Measurements from ENCODE around the gene NAGLU.

The NAGLU gene

DNA sequence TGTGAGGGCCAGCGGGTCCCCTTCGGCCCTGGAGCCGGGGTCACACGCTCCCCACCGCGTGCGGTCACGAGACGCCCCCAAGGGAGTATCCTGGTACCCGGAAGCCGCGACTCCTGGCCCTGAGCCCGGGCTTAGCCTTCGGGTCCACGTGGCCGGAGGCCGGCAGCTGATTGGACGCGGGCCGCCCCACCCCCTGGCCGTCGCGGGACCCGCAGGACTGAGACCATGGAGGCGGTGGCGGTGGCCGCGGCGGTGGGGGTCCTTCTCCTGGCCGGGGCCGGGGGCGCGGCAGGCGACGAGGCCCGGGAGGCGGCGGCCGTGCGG lies at the start of gene NAGLU:
NAGLU (plus strand) TSS at position 194 of the 324 bp plus-strand sequence; CDS start at position 226, 32 bp downstream.
- Mint-ChIP-seq H3K27ac (peak within 1 kb of the TSS; percentile 87), H3K36me3 (ENCODE audit: low read depth) (peaks cover 9% of the 10 kb centered on the region), H3K4me1 (ENCODE audit: low read depth) (peaks cover 28% of the 10 kb centered on the region), H3K4me3 (peak within 1 kb of the TSS; percentile 86), H3K9me3 (no peaks in the 10 kb centered on the region), H3K27me3 (ENCODE audit: low read depth) (peaks cover 6% of the 10 kb centered on the region)
- DNase-seq (ENCODE audit: low spot score), result peak; percentile 92

DNA sequence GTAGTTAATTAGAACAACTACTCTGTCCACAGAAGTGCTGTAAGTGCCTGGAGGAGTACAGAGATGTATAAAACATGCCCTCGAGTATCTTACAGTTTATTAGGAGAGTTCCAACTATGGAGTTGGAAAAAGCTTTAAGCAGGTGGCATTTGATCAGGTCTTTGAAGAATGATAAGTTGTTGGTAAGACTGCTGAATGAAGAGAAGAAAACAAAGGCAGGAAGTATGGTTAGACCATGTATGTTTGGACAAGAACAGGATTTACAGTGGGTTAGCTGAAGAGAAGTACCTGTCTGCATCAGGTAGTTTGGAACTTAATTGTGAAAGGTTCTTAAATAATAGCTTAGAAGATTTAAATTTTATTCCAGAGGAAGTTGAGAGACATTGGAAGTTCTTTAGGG lies 48.0 kb upstream of the NAGLU start:
- Mint-ChIP-seq H3K4me3 (no peak overlapping the region), H3K4me1 (ENCODE audit: low read depth) (peaks cover 23% of the 10 kb centered on the region), H3K27me3 (ENCODE audit: low read depth) (no peaks in the 10 kb centered on the region), H3K9me3 (no peaks in the 10 kb centered on the region), H3K36me3 (ENCODE audit: low read depth) (peaks cover 14% of the 10 kb centered on the region), H3K27ac (peak overlapping the region; percentile 4)
- no peak for DNase-seq (ENCODE audit: low spot score)

DNA sequence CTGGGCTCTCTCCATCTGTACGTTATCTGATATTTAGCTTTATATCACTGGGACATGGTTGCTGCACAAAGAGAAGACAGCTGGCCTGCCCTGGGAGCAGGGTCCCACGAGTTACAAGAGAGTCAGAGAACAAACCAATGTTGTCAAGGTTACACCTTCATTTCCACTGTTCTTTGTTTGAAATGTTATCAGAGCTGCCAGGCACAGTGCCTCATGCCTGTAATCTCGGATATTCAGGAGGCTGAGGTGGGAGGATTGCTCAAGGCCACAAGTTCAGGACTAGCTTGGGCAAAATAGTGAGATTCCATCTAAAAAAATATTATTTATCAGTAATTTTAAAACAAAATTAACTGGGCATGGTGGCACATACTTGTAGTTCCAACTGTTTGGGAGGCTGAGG lies 42.7 kb upstream of the NAGLU start:
- Mint-ChIP-seq H3K9me3 (no peaks in the 10 kb centered on the region), H3K27ac (no peak overlapping the region), H3K36me3 (ENCODE audit: low read depth) (peaks cover 11% of the 10 kb centered on the region), H3K27me3 (ENCODE audit: low read depth) (no peaks in the 10 kb centered on the region), H3K4me1 (ENCODE audit: low read depth) (no peaks in the 10 kb centered on the region), H3K4me3 (no peak overlapping the region)
- DNase-seq (ENCODE audit: low spot score), result no peak

DNA sequence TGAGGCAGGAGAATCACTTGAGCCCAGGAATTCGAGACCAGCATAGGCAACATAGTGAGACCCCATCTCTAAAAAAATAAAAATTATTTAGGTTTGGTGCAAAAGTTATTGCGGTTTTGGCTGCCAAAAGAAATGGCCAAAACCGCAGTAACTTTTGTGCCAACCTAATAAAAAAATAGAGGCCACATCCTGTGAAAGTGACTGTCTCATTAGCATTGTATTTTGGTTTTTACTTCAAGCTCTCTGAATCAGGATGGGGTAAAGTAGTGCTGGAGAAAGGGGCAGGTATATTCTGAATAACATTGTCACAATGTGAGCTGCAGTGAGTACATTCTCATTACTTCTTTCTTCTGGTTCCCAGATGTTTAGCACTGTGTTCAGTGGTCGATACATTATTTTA lies 41.4 kb upstream of the NAGLU start:
- Mint-ChIP-seq H3K4me1 (ENCODE audit: low read depth) (no peaks in the 10 kb centered on the region), H3K4me3 (no peak overlapping the region), H3K36me3 (ENCODE audit: low read depth) (peaks cover 5% of the 10 kb centered on the region), H3K27ac (no peak overlapping the region), H3K27me3 (ENCODE audit: low read depth) (no peaks in the 10 kb centered on the region), H3K9me3 (no peaks in the 10 kb centered on the region)
- no peak for DNase-seq (ENCODE audit: low spot score)

DNA sequence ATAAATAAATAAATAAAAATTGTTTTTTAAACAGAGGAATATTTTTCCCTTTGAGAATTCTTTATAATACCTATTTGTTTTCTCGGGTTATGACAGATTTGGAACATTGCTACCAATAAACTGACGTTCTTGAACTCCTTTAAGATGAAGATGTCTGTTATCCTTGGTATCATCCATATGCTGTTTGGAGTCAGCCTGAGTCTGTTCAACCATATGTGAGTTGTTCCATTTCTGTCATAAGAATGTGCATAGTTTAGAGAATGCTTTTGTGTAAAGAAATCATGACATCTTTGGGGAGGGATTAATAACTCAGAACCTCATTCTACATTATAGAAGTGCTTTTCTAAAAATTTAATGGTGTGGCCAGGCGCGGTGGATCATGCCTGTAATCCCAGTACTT lies 37.2 kb upstream of the NAGLU start:
- Mint-ChIP-seq H3K27ac (no peak overlapping the region), H3K36me3 (ENCODE audit: low read depth) (peaks cover 2% of the 10 kb centered on the region)
- DNase-seq (ENCODE audit: low spot score), result no peak

DNA sequence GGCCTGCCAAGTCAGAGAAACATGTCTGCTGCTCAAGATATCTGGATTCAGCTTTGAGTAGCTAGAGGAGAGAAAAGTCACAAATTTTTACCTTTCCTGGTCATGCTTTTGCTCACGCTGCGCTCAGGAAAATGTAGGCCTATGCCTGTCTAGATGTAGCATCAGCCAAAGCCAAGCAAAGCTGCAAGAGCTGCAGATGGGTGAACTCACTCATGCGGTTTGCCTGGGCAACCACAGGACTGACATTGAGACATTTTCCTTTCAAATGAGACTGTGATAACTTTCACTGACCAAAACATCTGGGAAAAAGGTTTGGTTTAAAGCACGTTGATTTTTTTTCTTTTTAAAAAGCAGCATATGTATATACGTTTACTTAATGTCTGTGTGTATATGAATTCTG lies 34.0 kb upstream of the NAGLU start:
- Mint-ChIP-seq H3K36me3 (ENCODE audit: low read depth) (no peaks in the 10 kb centered on the region), H3K4me1 (ENCODE audit: low read depth) (no peaks in the 10 kb centered on the region), H3K4me3 (no peak overlapping the region), H3K27me3 (ENCODE audit: low read depth) (no peaks in the 10 kb centered on the region), H3K9me3 (no peaks in the 10 kb centered on the region), H3K27ac (no peak overlapping the region)
- DNase-seq (ENCODE audit: low spot score), result no peak

More for the DNA sequence above, 37.2 kb upstream of the NAGLU start:
- no peak overlapping the region for H3K4me3 Mint-ChIP-seq
- no peaks in the 10 kb centered on the region for H3K27me3 Mint-ChIP-seq (ENCODE audit: low read depth)
- H3K9me3 Mint-ChIP-seq, result no peaks in the 10 kb centered on the region
- H3K4me1 Mint-ChIP-seq (ENCODE audit: low read depth), result no peaks in the 10 kb centered on the region

DNA sequence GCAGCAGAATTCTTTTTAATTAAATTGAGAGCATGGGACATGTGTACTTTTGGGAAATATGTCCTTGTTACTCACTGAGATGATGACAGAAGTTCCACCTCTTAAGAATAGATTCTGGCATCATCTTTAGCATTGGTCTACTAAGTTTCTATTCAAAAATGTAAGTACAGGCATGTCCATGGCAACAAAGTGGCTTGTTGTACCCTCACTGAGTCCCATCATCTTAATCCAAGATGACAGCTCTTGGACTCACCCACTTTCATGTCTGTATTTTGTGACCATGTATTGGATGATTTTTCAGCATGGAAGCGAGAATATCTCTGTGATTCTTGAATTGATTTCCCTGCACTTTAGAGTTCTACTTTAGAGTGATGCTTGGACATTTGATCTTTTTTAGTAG lies 33.1 kb upstream of the NAGLU start:
- Mint-ChIP-seq H3K27me3 (ENCODE audit: low read depth) (no peaks in the 10 kb centered on the region), H3K9me3 (no peaks in the 10 kb centered on the region), H3K27ac (no peak overlapping the region), H3K4me3 (no peak overlapping the region), H3K36me3 (ENCODE audit: low read depth) (no peaks in the 10 kb centered on the region), H3K4me1 (ENCODE audit: low read depth) (no peaks in the 10 kb centered on the region)
- DNase-seq (ENCODE audit: low spot score), result no peak

DNA sequence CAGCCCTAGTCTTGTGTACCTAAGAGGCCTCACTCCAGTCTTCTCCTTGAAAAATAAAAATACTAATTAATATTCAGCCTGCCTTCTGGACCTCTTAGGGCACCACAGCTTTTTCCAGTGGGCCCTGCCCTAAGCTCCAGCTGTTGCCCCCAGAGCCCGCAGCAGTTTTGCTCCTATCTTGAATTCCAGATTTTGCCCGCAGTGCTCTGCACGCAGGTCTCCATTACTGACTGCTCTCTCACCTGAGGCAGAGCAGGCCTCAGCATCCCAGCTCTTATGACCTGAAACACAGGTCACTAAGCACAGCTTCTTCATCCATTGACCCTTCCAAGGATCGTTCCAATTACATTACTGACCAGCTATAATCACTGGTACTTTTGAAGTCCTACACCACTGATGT lies 28.4 kb upstream of the NAGLU start:
- Mint-ChIP-seq H3K9me3 (no peaks in the 10 kb centered on the region), H3K27me3 (ENCODE audit: low read depth) (no peaks in the 10 kb centered on the region), H3K27ac (no peak overlapping the region), H3K4me3 (no peak overlapping the region), H3K4me1 (ENCODE audit: low read depth) (peaks cover 8% of the 10 kb centered on the region), H3K36me3 (ENCODE audit: low read depth) (no peaks in the 10 kb centered on the region)
- DNase-seq (ENCODE audit: low spot score), result no peak

DNA sequence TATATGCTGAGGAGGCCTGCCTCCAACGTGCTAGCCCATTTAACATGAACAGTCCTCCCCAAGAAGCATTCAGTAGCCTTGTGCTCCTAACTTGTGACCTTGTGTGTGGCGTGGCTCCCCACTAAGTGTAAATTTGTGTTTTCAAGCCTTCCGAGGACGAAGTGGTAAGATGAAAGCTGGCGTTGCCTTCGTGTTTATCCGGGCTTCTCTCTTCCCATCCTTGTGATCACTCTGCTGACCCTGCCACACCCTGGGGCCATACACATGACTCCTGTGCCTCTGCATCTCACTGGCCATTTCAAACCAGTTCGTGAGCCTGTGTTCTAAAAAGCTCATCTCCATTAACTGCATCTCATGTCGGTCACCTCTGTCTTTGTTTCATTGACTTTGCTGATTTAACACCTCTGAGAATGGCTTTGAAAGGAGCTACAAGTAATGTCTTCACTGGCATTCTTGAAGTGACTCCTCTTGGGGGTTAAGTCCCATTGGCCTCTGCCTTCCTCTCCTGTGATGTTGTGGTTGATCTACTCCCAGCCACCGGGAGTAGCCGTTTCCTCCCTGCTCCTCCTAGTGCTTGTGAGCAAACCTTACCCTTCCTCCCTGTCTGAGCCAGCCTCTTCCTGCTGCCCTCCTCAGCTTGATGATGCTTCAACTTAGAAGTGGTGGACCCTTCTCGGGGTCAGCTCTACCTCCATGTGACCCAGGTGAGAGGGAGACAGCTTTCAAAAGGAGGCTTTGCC lies 27.4 kb upstream of the NAGLU start:
- Mint-ChIP-seq H3K27ac (no peak overlapping the region), H3K9me3 (no peaks in the 10 kb centered on the region), H3K4me1 (ENCODE audit: low read depth) (peaks cover 8% of the 10 kb centered on the region)

DNA sequence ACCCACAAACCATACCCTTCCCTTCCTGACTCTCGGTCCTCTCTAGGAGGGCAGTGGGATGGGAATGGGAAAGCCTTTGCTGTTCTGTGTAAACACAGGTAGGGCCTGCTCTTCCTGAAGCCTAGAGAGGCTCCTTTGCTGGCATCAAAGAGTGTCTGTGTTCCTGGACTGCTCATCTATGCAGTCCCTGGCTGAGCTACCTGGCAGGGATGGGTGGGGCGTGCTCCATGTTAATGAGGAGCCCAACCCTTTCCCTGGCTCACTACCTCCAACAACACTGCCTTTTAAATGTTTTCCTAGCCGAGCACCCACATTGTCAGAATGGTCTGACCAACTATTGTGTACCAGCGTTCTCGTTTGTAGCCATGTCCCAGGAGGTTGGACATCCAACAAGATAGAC lies 26.6 kb upstream of the NAGLU start:
- Mint-ChIP-seq H3K36me3 (ENCODE audit: low read depth) (no peaks in the 10 kb centered on the region), H3K4me3 (no peak overlapping the region), H3K4me1 (ENCODE audit: low read depth) (peaks cover 8% of the 10 kb centered on the region), H3K27ac (no peak overlapping the region), H3K27me3 (ENCODE audit: low read depth) (no peaks in the 10 kb centered on the region), H3K9me3 (no peaks in the 10 kb centered on the region)
- DNase-seq (ENCODE audit: low spot score), result no peak

More for the DNA sequence above, 27.4 kb upstream of the NAGLU start:
- Mint-ChIP-seq H3K36me3 (ENCODE audit: low read depth) (no peaks in the 10 kb centered on the region), H3K27me3 (ENCODE audit: low read depth) (no peaks in the 10 kb centered on the region), H3K4me3 (no peak overlapping the region)
- DNase-seq (ENCODE audit: low spot score), result no peak

DNA sequence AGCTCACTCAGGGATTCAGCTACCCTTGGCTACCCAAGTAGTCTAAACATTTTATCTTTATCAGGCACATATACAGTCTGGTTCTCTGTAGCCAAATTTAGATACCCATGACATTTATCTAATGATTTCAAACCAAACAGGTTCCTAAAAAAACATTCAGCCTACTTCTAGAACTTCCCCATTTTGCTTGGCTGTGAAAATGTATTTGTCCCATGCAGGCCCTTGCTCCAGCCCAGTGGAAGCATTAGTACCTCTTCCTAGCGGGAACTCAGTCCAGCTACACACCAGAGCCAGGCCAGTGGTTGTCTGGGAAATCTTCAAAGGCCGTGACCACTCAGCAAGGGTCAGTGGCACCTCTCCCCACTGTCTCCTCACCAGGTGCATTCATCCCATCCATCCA lies 26.2 kb upstream of the NAGLU start:
- H3K27me3 Mint-ChIP-seq (ENCODE audit: low read depth), result no peaks in the 10 kb centered on the region
- no peak overlapping the region for H3K4me3 Mint-ChIP-seq
- H3K36me3 Mint-ChIP-seq (ENCODE audit: low read depth), result no peaks in the 10 kb centered on the region
- no peak overlapping the region for H3K27ac Mint-ChIP-seq
- no peaks in the 10 kb centered on the region for H3K9me3 Mint-ChIP-seq
- DNase-seq (ENCODE audit: low spot score), result no peak
- peaks cover 8% of the 10 kb centered on the region for H3K4me1 Mint-ChIP-seq (ENCODE audit: low read depth)

DNA sequence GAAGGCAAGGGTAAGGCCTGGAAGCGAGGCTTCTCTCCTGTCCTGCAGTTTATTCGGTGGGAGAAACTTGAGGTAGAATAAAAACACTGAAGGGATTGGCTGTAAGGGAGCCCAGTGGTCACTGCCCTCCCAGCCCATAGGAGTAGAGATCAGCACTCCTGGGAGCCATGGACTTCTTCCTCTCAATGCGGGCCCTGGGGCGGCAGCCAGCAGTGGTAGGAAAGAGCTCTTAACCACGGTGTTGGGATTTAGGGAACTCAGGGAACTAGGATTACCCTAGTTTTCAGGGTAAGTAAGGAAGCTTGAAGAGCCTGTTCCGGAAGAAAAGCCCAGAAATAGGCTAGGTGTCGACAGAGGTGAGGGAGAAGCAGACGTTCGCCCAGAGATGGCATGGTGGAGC lies 23.8 kb upstream of the NAGLU start:
- Mint-ChIP-seq H3K4me1 (ENCODE audit: low read depth) (peaks cover 8% of the 10 kb centered on the region), H3K9me3 (no peaks in the 10 kb centered on the region), H3K27ac (no peak overlapping the region), H3K27me3 (ENCODE audit: low read depth) (no peaks in the 10 kb centered on the region), H3K4me3 (no peak overlapping the region), H3K36me3 (ENCODE audit: low read depth) (no peaks in the 10 kb centered on the region)
- DNase-seq (ENCODE audit: low spot score), result no peak

DNA sequence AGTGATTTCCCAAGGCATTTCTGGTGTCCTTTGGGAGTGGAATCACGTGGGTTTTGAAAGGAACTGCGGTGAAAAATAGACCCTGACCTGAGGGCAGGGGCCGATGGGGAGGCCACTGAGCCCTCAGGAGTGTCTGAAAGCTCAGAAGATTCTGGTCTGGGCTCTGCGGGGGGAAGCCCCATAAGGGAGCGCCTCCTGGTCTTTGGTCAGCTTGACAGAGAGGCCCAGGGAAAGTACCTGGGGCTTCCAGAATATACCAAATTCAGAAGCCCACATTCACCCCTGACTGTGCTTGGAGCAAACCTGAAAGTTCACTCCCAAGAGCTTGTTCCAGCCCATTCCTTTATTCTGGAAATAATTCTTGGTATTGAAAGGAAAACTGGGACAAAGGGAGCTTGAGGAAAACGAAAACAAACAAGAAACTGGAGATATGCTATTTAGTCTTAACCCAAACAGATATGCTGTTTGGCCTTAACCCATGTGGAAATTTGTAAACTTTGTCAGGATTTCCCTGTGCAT lies 23.2 kb upstream of the NAGLU start:
- H3K36me3 Mint-ChIP-seq (ENCODE audit: low read depth), result no peaks in the 10 kb centered on the region
- no peaks in the 10 kb centered on the region for H3K9me3 Mint-ChIP-seq
- no peak overlapping the region for H3K4me3 Mint-ChIP-seq
- no peaks in the 10 kb centered on the region for H3K27me3 Mint-ChIP-seq (ENCODE audit: low read depth)
- DNase-seq (ENCODE audit: low spot score), result no peak
- H3K27ac Mint-ChIP-seq, result no peak overlapping the region
- H3K4me1 Mint-ChIP-seq (ENCODE audit: low read depth), result peaks cover 10% of the 10 kb centered on the region

DNA sequence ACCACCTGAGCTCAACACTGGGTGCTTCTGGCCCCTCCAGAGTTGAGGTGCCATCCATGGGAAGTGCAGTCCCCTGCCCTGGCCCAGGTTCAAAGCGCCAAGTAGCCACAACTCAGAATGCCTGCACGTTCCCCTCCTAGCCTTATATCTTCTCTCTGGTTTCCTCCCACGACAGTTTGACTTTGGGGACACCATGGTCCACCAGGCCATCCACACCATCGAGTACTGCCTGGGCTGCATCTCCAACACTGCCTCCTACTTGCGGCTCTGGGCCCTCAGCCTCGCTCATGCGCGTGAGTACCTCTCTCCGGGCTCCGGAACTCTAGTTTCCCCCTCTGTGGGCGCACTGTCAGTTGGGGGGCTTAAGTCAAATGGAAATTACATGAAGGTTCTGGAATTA lies 22.4 kb upstream of the NAGLU start:
- Mint-ChIP-seq H3K36me3 (ENCODE audit: low read depth) (no peaks in the 10 kb centered on the region), H3K27ac (no peak overlapping the region), H3K4me3 (no peak overlapping the region), H3K9me3 (no peaks in the 10 kb centered on the region), H3K27me3 (ENCODE audit: low read depth) (no peaks in the 10 kb centered on the region), H3K4me1 (ENCODE audit: low read depth) (peaks cover 5% of the 10 kb centered on the region)
- DNase-seq (ENCODE audit: low spot score), result no peak

DNA sequence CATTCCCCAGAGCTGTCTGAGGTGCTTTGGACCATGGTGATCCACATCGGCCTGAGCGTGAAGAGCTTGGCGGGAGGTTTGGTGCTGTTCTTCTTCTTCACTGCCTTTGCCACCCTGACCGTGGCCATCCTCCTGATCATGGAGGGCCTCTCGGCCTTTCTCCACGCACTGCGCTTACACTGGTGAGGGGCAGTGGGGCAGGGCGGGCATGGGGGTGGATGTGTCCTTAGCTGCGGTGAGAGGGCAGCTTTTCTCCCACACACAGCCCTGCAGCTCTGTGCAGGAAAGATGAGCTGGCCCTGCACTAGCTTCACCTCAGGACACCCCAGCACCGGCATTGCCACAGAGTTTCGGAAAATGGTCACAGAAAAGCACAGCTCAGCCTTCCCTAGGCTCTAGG lies 21.8 kb upstream of the NAGLU start:
- Mint-ChIP-seq H3K36me3 (ENCODE audit: low read depth) (no peaks in the 10 kb centered on the region), H3K4me3 (no peak overlapping the region), H3K27ac (no peak overlapping the region), H3K4me1 (ENCODE audit: low read depth) (peaks cover 2% of the 10 kb centered on the region), H3K9me3 (no peaks in the 10 kb centered on the region), H3K27me3 (ENCODE audit: low read depth) (no peaks in the 10 kb centered on the region)
- no peak for DNase-seq (ENCODE audit: low spot score)
